Erythroblast (primary cell): Measurements from ENCODE around the gene ICA1.
"Not testable (repeated sequence)": the region's sequence is repeated elsewhere in the genome, so short reads cannot be mapped to it uniquely, and the experiment has no call there.

Experiments
- DNase-seq, 2 experiments: peaks; one replicate each; lab custom pipeline; 2025; lab: John Stamatoyannopoulos, UW
- GATA1 ChIP-seq: IDR thresholded peaks from 2 replicates; pipeline ENCODE4 v1.6.1; 2011; ENCODE audit warnings: low read depth, mild to moderate bottlenecking, control low read depth, low read length, moderate library complexity
- POLR2A ChIP-seq: IDR thresholded peaks from 2 replicates; pipeline ENCODE4 v1.6.1; 2011; ENCODE audit warnings: mild to moderate bottlenecking, low read length

Gene ICA1

DNA sequence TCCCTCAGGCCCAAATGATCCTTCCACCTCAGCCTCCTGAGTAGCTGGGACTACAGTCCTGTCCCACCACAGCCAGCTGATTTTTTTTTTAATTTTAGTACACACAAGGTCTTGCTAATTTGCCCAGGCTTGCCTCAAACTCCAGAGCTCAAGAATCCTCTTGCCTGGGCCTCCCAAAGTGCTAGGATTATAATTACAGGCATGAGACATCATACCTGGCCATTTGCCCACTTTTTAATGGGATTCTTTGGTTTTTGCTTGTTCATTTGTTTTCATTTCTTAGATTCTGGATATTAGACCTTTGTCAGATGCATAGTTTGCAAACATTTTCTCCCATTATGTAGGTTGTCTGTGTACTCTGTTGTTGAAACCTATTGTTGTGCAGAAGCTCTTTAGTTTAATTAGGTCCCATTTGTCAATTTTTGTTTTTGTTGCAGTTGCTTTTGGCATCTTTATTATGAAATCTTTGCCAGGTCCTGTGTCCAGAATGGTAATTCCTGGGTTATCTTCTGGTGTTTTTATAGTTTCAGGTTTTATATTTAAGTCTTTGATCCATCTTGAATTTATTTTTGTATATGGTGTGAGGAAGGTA lies 198.2 kb downstream of the ICA1 start:
- TF ChIP-seq GATA1 (no peak), POLR2A (no peak)
- no peak for DNase-seq

DNA sequence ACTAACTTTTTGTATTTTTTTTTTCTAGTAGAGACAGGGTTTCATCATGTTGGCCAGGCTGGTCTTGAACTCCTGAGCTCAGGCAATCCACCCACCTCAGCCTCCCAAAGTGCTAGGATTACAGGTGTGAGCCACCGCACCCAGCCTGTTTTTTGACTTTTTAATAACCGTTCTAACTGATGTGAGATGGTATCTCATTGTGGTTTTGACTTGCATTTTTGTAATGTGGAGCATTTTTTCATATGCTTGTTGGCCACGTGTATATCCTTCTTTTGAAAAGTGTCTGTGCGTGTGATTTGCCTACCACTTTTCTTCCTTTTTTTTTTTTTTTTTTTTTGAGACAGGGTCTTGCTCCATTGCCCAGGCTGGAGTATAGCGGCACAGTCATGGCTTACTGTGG lies 198.7 kb downstream of the ICA1 start:
- DNase-seq, result not testable (repeated sequence)
